GM12878 (cell line): ENCODE data around the gene ELOVL4. TPM values are rescaled to one million over a fixed set of nuclear protein-coding genes. Genes with fewer than 3 reads are reported as not detected.

Source experiments
- DPF2 ChIP-seq: fragments of 450-650 bp; IDR thresholded peaks from 2 replicates; pipeline ENCODE4 v1.6.1; 2017; ENCODE audit warnings: mild to moderate bottlenecking
- KDM1A ChIP-seq: fragments of 200-600 bp; sonication (generic); IDR thresholded peaks from 2 replicates; pipeline ENCODE4 v1.6.1; 2016; ENCODE audit warnings: borderline replicate concordance
- MTA3 ChIP-seq: IDR thresholded peaks from 2 replicates; pipeline ENCODE4 v1.6.1; 2012; ENCODE audit warnings: low read length, inconsistent platforms, borderline replicate concordance
- NR2F1 ChIP-seq: fragments of 450-650 bp; conservative IDR thresholded peaks from 2 replicates; pipeline ENCODE4 v1.6.1; 2017; ENCODE audit warnings: mild to moderate bottlenecking
- PAX5 ChIP-seq: IDR thresholded peaks from 2 replicates; pipeline ENCODE4 v1.6.1; 2011; ENCODE audit warnings: low read depth, low read length, borderline replicate concordance
- POU2F2 ChIP-seq: IDR thresholded peaks from 3 replicates; pipeline ENCODE4 v1.6.1; 2011; ENCODE audit warnings: low read depth, mild to moderate bottlenecking, low read length, borderline replicate concordance
- RB1 ChIP-seq: fragments of 450-650 bp; formaldehyde crosslinking; IDR thresholded peaks from 2 replicates; pipeline ENCODE4 v1.6.1; 2017; ENCODE audit warnings: mild to moderate bottlenecking, borderline replicate concordance
- RBBP5 ChIP-seq: fragments of 200-600 bp; sonication (generic); conservative IDR thresholded peaks from 2 replicates; pipeline ENCODE4 v1.6.1; 2016
- ZNF274 ChIP-seq: IDR thresholded peaks from one replicate; pipeline ENCODE4 v1.8.0; 2011; ENCODE audit not compliant: insufficient read length, insufficient read depth
- polyA plus RNA-seq, 11 experiments: library from polyadenylated mRNA; depleted of rRNA in 4 of 11; unstranded in 6 of 11; stranded (reverse) in 5 of 11; fragments of >200 nt; fragmentation: Nextera tagmentation in 4 of 11; fragmentation: Illumina TruSeq in 1 of 11; extraction: Ambion mirVana in 4 of 11; extraction: Trizol in 1 of 11; gene quantifications; 1 replicate in 1 of 11; 2 replicates in 10 of 11; pipeline versions ENCODE4 v1.2.1 to v1.2.3, GENCODE V29; 2011 to 2016; ENCODE audit warnings: inconsistent platforms in 2 of 11, missing spikeins in 2 of 11, low read depth in 1 of 11
- total RNA-seq, 4 experiments: library from RNA; depleted of rRNA in 3 of 4; stranded (reverse); fragments of >200 nt in 3 of 4; fragmentation: Illumina TruSeq in 1 of 4; extraction: Trizol in 1 of 4; gene quantifications; 2 replicates each; pipeline versions ENCODE4 v1.2.1 to v1.2.3, GENCODE V29; 2013 to 2021
- TF ChIP-seq, protein P1 (sequence below): fragments of 150-350 bp; IDR thresholded peaks from 2 replicates; pipeline ENCODE4 v1.6.1; 2016; ENCODE audit warnings: low read depth, low read length
- TF ChIP-seq, protein P2 (sequence below): fragments of 450-650 bp; IDR thresholded peaks from 2 replicates; pipeline ENCODE4 v1.6.1; 2017; ENCODE audit warnings: mild to moderate bottlenecking
- TF ChIP-seq, protein P3 (sequence below): fragments of 450-650 bp; conservative IDR thresholded peaks from 2 replicates; pipeline ENCODE4 v1.6.1; 2017; ENCODE audit warnings: mild to moderate bottlenecking, moderate library complexity

ELOVL4 gene
- total and polyA plus RNA-seq, 10 of the 15 experiments (the other 5 are each of a cell fraction or from before 2014, with no cell fraction given), result 0.03 to 0.15 (median 0.08) TPM; not detected in 7

DNA sequence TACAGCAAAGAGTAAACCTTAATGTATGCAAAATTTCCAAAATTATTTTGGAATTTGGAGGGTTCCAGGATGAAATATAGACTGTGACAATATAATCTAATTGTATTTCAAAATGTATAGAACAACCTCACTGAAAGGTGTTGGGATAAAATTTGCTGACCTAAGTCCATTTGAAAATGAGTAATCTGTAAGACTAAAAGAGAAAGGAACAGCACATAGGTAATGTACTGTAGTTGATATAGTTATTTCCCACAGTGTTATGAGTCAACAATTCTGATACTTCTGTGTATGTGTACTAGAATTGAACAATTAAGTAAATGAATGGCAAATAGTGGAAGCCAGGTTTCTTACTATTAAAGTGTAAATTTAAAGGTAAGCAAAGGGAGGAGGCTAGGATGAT, 23.8 kb upstream of the ELOVL4 start (continued):
- TF ChIP-seq, protein P1, sequence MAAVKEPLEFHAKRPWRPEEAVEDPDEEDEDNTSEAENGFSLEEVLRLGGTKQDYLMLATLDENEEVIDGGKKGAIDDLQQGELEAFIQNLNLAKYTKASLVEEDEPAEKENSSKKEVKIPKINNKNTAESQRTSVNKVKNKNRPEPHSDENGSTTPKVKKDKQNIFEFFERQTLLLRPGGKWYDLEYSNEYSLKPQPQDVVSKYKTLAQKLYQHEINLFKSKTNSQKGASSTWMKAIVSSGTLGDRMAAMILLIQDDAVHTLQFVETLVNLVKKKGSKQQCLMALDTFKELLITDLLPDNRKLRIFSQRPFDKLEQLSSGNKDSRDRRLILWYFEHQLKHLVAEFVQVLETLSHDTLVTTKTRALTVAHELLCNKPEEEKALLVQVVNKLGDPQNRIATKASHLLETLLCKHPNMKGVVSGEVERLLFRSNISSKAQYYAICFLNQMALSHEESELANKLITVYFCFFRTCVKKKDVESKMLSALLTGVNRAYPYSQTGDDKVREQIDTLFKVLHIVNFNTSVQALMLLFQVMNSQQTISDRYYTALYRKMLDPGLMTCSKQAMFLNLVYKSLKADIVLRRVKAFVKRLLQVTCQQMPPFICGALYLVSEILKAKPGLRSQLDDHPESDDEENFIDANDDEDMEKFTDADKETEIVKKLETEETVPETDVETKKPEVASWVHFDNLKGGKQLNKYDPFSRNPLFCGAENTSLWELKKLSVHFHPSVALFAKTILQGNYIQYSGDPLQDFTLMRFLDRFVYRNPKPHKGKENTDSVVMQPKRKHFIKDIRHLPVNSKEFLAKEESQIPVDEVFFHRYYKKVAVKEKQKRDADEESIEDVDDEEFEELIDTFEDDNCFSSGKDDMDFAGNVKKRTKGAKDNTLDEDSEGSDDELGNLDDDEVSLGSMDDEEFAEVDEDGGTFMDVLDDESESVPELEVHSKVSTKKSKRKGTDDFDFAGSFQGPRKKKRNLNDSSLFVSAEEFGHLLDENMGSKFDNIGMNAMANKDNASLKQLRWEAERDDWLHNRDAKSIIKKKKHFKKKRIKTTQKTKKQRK, result no peak
- TF ChIP-seq POU2F2, result no peak
- no peak for TF ChIP-seq NR2F1
- TF ChIP-seq MTA3, result no peak
- no peak for TF ChIP-seq KDM1A
- no peak for TF ChIP-seq PAX5
- TF ChIP-seq DPF2, result no peak
- TF ChIP-seq, protein P2, sequence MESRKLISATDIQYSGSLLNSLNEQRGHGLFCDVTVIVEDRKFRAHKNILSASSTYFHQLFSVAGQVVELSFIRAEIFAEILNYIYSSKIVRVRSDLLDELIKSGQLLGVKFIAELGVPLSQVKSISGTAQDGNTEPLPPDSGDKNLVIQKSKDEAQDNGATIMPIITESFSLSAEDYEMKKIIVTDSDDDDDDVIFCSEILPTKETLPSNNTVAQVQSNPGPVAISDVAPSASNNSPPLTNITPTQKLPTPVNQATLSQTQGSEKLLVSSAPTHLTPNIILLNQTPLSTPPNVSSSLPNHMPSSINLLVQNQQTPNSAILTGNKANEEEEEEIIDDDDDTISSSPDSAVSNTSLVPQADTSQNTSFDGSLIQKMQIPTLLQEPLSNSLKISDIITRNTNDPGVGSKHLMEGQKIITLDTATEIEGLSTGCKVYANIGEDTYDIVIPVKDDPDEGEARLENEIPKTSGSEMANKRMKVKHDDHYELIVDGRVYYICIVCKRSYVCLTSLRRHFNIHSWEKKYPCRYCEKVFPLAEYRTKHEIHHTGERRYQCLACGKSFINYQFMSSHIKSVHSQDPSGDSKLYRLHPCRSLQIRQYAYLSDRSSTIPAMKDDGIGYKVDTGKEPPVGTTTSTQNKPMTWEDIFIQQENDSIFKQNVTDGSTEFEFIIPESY, result no peak
- TF ChIP-seq, protein P3, sequence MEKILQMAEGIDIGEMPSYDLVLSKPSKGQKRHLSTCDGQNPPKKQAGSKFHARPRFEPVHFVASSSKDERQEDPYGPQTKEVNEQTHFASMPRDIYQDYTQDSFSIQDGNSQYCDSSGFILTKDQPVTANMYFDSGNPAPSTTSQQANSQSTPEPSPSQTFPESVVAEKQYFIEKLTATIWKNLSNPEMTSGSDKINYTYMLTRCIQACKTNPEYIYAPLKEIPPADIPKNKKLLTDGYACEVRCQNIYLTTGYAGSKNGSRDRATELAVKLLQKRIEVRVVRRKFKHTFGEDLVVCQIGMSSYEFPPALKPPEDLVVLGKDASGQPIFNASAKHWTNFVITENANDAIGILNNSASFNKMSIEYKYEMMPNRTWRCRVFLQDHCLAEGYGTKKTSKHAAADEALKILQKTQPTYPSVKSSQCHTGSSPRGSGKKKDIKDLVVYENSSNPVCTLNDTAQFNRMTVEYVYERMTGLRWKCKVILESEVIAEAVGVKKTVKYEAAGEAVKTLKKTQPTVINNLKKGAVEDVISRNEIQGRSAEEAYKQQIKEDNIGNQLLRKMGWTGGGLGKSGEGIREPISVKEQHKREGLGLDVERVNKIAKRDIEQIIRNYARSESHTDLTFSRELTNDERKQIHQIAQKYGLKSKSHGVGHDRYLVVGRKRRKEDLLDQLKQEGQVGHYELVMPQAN, result no peak
- TF ChIP-seq RBBP5, result no peak
- TF ChIP-seq ZNF274, result no peak
- TF ChIP-seq RB1, result no peak
